ENCODE data around the gene MMP23B.
"Not testable (repeated sequence)": the region's sequence is repeated elsewhere in the genome, so short reads cannot be mapped to it uniquely, and the experiment has no call there.

The MMP23B gene

DNA sequence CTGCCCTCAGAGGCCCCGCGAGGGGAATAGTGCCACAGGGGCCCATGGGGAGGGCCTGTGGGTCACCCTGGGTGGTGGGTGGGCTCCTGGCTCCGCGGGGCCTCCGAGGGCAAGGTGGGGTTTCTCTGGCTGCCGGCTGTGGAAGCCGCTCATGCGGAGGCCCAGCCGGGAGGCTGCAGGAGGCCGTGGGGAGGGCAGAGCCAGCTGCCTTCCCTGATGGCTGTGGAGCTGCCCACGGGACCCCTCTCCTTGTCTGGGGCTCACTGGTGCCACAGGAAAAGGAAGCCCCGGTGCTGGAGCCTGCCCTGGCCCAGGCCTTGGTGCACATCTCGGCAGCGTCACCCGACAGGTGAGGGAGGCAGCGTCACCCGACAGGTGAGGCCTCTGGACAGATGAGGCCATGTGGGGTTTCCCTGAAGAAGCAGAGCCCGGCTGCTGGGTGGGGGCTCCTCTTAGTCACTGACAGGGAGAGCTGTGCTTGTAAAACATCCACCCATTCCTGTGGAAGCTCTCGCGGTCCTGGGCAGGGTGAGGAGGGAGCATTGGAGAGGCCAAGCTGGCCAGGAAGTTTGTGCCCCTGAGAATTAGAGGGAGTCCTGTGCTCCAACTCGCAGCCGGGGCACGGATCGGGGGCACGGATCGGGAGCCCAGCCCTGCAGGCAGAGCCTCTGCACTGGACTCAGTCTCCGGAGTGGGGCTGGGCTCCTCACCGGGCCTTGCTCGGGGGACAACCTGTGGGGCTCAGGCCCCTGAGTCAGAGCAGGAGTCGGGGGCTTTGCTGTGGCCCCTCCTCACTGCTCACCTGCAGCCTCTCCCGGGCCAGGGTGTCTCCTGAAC lies 10.6 kb upstream of the MMP23B start:
- DNase-seq: no peak

DNA sequence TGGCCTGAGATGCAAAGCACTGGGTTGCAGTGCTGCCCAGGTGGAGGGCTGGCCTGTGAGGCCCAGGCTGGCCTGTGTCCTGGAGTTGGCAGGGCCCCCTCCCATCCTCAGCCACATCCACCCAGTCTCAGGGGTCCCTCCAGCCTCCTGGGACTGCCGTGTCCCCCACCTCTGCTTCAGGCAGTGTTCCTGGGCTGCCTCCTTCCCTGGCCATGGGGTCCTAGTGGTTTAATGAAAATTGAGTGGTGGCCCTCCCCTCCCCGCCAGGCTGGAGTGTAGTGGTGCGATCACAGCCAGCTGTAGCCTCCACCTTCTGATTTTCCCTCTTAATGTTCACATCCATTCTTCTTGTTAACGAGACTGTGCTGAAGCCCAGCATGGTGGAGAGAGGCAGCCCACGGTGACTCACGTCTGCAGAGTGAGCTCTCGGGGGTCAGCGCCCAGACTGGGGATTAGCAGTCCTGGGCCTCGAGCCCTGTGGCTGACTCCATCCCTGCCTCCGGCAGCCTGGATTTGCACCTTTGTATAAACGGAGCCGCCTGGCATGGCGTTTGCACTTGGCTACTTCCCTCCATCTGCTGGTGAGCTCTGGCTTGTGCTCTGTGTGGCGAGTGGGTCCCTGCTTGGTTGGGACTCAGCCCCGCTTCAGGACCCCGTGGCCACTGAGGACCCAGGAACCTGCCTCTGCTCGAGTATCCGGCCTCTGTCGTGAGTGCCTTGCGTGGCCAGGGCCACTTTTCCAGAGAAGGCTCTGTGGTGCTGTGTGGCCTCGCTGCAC lies 9.8 kb upstream of the MMP23B start:
- DNase-seq: no peak

DNA sequence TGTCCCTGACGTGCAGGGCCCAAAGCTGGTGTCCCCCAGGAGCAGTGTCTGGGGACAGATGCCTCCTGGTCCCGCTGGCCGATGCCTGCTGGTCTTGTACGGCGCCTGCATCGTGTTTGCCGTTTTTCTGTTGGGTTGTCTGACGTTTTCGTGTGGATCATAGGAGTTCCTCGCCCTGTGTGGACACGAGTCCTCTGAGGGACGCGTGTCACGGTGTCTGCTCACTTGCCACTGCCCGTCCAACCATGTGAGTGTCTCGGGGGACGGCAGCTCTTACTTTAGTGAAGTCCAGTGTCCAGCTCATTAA lies 9.2 kb upstream of the MMP23B start:
- no peak for DNase-seq

DNA sequence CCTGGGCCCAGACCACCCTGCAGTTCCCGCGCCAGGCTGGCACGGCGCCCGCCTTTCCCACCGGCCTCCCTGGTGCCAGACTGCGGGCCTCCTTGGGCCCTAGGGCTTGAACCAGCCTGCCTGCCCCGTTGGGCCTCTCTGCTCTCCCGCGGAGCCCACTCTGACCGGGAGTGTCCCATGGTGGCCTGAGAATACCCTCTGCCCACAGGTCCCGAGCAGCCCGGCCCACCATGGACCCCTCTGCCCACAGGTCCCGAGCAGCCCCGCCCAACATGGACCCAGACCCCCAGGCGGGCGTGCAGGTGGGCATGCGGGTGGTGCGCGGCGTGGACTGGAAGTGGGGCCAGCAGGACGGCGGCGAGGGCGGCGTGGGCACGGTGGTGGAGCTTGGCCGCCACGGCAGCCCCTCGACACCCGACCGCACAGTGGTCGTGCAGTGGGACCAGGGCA lies 8.8 kb upstream of the MMP23B start:
- DNase-seq: no peak

DNA sequence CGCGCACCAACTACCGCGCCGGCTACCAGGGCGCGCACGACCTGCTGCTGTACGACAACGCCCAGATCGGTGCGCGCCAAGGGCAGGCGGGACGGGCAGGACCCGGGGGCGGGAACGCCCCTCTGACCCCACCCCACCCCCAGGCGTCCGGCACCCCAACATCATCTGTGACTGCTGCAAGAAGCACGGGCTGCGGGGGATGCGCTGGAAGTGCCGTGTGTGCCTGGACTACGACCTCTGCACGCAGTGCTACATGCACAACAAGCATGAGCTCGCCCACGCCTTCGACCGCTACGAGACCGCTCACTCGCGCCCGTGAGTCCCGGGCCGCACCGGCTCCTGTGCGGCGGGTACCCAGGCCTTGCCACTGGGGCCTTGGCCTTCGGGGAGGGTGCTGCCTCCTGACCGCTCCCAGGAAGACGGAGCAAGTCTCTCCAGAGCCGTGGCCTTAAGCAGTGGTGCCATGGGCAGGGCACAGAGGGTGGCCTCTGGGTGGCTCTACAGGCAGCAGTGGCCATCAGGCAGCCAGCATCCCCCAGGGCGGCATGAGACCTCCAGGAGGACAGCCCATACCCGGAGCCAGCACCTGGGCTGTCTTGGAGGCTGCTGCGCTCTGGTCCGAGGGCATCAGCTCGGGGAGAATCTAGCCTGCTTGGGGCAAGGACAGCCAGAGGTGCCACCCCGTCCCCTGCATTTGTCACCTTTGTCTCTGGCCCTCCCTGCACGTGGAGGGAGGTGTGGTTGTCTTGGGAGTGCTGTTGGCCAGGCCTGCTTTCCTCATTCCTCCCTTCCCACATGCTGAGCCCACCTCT lies 8.1 kb upstream of the MMP23B start:
- DNase-seq: no peak

DNA sequence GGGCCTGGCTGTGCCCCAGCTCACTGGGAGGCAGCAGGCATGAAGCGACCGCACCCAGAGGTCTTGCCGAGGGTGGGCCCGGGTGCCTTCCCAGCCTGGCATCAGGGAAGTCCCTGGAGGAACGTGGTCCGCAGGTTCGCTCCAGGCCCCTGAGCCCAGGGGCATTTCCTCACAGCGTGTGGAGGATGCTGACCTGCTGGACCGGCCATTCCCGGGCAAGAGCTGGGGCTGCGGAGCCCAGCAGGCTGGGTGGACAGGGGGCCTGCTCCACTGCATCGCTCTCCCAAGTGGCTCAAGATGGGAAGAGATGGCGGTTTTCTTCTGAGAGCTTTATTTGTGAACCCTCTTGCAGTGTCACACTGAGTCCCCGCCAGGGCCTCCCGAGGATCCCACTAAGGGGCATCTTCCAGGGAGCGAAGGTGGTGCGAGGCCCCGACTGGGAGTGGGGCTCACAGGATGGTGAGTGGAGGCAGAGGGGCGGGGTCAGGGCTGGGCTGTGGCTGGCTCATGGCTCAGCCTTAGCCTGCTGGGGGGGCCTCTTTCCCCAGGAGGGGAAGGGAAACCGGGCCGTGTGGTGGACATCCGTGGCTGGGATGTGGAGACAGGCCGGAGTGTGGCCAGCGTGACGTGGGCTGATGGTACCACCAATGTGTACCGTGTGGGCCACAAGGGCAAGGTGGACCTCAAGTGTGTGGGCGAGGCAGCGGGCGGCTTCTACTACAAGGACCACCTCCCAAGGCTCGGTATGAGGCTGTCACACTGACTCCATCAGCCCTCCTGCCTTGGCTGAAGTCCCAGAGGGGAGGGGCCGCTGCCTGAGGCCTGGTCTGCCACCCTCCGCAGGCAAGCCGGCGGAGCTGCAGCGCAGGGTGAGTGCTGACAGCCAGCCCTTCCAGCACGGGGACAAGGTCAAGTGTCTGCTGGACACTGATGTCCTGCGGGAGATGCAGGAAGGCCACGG lies 7.2 kb upstream of the MMP23B start:
- DNase-seq: no peak

DNA sequence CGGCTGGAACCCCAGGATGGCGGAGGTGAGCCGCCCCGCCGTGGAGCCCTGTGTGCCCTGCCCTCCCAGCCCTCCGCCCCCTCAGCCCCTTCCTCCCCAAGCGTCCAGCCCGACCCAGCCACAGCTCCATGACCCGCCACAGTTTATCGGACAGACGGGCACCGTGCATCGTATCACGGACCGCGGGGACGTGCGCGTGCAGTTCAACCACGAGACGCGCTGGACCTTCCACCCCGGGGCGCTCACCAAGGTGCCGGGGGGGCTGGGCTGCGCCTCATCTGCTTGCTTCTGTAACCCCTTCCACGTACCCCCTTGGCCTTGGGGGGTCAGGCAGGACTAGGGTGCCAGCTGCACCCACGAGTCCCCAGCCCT lies 6.6 kb upstream of the MMP23B start:
- DNase-seq: no peak

DNA sequence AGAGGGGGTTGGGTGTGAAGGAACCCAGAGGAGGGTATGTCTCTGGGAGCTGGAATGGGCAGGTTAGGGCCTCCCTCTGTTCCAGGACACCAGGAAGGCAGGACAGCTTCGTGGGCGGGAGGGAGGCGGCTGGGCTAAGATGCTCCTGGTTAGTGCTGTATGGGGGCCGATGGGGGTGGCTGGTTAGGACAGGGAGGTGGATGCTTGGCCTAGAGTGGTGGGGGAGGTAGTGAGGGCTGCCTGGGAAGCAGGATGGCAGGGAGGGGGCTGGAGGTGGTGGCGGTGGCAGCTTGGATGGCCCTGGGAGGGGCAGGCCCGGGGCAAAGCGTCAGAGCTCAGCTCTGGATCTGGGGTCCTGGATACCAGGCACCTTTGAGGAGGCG lies 6.2 kb upstream of the MMP23B start:
- no peak for DNase-seq

DNA sequence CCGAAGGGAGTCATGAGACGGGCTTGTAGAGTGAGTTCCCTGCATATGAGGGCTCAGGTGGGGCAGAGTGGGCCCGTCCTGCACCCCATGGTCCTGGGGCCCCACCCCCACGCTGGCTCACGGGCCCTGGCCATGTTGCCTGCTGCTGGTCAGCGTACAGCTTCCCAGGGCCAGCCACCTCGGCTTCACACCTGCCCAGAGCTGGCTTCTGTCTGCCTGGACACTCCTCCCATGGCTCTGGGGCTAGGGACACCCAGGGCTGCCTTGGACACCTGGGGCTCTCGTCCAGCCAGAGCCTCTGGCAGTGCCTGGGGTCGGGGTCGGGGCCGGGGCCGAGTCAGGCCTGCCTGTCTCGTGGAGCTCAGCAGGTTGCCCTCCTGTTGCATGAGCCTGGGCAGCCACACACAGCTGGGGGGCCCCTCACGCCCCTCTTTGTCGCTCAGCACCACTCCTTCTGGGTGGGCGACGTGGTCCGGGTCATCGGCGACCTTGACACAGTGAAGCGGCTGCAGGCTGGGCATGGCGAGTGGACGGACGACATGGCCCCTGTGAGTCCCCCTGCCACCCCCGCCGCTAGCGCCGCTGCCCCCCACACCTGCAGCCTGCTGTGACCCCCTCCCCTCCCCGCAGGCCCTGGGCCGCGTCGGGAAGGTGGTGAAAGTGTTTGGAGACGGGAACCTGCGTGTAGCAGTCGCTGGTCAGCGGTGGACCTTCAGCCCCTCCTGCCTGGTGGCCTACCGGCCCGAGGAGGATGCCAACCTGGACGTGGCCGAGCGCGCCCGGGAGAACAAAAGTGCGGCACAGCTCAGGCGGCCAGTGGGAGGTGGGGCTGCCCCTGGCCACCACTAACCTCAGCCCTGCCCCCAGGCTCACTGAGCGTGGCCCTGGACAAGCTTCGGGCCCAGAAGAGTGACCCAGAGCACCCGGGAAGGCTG lies 5.5 kb upstream of the MMP23B start:
- no peak for DNase-seq

DNA sequence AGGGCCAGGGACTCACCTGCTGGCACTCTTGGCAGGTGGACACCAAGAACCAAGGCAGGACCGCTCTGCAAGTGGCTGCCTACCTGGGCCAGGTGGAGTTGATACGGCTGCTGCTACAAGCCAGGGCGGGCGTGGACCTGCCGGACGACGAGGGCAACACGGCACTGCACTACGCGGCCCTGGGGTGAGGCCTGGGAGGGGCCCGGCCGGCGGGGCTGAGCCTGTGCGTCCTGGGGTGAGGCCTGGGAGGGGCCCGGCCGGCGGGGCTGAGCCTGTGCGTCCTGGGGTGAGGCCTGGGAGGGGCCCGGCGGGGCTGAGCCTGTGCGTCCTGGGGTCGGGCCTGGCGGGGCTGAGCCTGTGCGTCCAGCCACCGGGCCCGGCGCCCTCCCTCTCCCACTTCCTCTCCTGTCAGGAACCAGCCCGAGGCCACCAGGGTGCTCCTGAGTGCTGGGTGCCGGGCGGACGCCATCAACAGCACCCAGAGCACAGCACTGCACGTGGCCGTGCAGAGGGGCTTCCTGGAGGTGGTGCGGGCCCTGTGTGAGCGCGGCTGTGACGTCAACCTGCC lies 4.6 kb upstream of the MMP23B start:
- no peak for DNase-seq

DNA sequence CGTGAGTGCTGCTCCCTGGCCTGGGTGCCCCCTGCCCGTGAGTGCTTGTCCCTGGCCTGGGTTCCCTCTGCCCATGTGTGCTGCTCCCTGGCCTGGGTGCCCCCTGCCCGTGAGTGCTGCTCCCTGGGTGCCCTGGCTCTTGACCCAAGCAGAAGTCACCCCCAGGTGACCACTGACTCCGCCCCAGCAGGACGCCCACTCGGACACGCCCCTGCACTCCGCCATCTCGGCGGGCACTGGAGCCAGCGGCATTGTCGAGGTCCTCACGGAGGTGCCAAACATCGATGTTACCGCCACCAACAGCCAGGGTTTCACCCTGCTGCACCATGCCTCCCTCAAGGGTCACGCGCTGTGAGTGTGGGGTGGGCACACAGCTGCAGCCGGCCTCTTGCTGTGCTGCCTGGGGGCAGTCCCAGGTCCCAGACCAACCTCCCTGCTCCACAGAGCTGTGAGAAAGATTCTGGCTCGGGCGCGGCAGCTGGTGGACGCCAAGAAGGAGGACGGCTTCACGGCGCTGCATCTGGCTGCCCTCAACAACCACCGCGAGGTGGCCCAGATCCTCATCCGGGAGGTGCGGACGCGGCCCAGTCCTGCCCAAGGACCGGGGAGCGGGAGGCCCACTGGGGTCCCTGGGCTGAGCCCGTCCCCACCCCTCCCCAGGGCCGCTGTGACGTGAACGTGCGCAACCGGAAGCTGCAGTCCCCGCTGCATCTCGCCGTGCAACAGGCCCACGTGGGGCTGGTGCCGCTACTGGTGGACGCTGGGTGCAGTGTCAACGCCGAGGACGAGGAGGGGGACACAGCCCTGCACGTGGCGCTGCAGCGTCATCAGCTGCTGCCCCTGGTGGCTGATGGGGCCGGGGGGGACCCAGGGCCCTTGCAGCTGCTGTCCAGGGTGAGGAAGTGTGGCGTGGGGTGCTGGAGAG lies 3.9 kb upstream of the MMP23B start:
- DNase-seq: no peak

DNA sequence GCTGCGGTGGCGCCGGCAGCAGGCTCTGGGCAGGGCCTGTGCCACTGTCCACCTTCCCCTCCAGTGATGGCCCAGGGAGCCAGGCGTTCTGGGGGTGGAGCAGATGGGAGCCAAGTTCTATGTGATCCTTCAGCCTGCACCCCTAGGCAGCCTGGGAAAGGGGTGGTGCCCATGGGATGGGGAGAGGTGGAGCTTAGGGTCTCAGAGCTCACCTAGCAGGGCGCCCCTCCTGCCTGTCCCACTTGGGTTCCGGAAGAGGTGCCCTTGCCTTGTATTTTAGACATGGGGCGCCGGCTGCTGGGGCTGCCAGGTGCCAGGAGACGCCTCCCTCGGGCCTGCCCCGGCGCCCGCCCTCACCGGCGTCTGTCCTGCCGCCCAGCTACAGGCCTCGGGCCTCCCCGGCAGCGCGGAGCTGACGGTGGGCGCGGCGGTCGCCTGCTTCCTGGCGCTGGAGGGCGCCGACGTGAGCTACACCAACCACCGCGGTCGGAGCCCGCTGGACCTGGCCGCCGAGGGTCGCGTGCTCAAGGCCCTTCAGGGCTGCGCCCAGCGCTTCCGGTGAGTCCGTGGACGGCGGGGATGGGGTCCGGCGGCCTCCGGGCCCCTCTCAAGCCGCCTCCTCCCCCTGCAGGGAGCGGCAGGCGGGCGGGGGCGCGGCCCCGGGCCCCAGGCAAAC lies 3.1 kb upstream of the MMP23B start:
- no peak for DNase-seq

DNA sequence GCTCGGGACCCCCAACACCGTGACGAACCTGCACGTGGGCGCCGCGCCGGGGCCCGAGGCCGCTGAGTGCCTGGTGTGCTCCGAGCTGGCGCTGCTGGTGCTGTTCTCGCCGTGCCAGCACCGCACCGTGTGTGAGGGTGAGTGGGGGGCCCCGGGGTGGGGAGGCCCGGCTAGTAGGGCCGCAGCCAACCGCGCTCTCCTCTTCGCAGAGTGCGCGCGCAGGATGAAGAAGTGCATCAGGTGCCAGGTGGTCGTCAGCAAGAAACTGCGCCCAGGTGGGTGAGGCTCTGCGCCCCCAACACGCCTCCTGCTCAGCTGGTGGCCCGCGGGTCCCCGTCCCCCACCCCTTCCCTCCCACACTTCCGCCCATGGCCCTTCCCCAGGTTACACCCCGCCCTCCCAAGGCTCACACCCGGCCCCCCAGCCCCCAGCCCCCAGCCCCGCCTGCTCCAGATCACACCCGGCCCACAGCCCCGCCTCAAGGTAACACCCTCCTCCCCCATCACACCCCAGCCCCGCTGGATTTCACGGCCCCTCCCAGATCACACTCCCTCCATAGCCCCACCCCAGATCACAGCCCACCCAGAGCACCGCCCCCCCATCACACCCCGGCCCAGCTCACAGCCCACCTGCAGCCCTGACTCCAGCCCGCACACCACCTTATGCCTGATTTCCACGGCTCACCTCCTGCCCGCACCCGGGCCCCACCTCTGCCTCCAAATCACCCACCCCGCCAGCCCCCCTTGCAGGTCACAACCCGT lies 2.4 kb upstream of the MMP23B start:
- DNase-seq: no peak

DNA sequence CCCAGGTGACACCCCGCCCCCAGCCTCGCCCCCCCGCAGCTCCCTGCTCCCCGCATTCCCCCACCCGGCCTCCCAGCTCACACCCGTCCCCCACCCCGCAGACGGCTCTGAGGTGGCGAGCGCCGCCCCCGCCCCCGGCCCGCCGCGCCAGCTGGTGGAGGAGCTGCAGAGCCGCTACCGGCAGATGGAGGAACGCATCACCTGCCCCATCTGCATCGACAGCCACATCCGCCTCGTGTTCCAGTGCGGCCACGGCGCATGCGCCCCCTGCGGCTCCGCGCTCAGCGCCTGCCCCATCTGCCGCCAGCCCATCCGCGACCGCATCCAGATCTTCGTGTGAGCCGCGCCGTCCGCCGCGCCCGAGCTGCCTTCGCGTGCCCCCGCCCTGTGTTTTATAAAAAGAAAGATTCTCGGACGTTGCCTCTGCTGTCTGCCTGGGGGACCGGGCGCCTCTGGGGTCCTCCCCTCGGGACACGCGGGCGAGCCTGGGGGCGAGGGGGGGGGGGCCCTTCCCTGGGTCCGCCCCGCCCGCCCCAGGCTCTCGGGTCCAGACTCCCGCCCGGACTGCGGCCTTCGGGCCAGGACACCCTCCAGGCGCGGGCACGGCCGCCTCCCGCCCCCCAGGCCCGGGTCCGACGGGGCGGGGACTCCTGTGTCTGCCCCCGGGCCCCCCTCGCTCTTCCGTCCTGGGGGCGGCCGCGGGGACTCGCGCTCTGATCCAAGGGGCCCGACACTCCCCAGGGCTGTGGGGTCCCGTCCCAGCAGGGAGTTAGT lies 1.6 kb upstream of the MMP23B start:
- DNase-seq: no peak

DNA sequence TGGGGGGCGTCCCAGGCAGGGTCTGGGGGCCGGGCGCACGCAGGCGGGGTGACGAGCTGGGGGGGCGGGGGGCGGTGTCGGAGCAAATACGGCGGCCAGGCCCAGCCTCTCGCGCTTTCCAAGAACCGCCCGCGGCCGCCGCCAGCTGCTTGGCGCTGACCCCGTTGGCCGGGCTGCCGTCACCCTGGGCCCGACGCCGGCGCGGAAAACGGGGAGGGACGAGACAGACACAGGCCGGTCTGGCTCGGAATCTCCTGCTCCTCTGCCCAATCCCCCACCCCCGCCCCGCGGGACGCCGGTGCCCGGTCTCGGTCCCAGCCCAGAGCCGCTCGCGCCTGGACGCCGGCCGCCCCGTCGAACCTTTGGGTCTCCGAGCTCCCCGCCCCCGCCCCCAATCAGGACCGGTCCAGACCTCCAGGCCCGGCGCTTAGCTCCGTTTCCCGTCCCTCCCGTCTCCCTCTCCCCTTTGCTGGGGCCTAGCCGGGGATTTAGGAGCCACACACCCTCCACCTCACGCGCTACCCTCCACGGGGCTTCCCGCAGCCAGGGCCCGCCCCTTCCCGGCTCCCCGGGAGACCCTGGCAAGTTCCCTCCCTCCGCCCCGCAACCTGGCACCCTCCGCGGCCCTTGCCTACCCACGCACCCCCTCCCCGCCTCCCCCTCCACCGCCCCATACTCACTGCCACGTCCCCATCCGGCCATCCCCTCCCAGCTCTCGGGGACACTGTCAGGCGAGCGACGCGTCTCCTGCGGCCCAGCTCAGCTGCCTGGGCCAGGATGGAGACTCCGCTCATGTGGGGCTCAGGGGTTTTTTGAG lies 800 bp upstream of the MMP23B start:
- no peak for DNase-seq

DNA sequence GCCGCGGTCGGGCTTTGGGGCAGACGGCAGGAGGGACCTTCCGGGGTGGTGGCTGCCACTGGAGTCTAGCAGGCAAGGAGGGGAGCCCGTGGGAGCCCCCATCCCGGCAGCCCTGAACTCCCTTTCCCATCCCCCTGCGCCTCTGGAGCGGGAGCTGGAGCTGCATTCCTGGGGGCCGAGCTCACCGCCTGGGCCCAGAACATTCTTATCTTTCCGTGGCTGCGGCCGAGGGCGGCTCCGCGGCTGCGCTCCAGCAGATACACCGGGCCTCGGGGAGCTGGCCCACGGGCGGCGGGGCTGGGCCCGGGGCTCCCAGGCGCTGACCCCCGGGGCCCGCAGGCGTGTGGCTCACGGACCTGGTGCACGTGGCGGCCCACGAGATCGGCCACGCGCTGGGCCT lies 1.4 kb downstream of the MMP23B start:
- DNase-seq: not testable (repeated sequence)

DNA sequence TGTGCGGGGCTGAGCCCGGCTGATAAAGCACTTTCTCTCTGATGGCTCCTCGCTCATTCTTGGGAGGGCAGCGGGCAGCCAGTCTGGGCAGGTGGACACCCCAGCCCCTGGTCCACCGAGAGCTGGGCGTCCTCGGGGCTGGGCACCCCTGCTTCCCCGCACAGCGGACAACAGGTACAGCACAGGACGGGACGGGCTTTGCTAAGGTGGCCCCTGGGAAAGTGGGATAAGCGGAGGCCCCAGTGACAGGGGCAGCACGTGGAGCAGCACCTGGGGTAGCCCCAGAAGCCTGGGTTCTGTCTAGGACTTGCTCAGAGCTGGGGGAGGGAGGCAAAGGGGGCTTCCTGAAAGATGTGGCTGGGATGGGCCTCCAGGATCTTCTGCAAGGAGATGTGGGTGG lies 2.6 kb downstream of the MMP23B start:
- not testable (repeated sequence) for DNase-seq
